ENCODE results near the gene RECK.
"Not testable (repeated sequence)": the region's sequence is repeated elsewhere in the genome, so short reads cannot be mapped to it uniquely, and the experiment has no call there.

Gene RECK

GRCh38 chr9:36064448-36065037 lies 27.8 kb downstream of the RECK start:
- no peak for DNase-seq

GRCh38 chr9:36074055-36074454 lies 37.3 kb downstream of the RECK start:
- DNase-seq = no peak

- DNase-seq = peak; percentile 81
Observed at GRCh38 chr9:36074870-36075532, 38.3 kb downstream of the RECK start.

GRCh38 chr9:36078051-36078450 lies 41.3 kb downstream of the RECK start:
- DNase-seq = no peak

GRCh38 chr9:36080519-36080918 lies 43.8 kb downstream of the RECK start:
- DNase-seq = no peak

- DNase-seq = no peak
Observed at GRCh38 chr9:36082931-36083330, 46.2 kb downstream of the RECK start.

GRCh38 chr9:36086442-36086841 lies 49.7 kb downstream of the RECK start:
- DNase-seq = no peak

- not testable (repeated sequence) for DNase-seq
Observed at GRCh38 chr9:36087054-36087453, 50.3 kb downstream of the RECK start.

- DNase-seq = no peak
Observed at GRCh38 chr9:36088020-36088419, 51.3 kb downstream of the RECK start.

GRCh38 chr9:36091026-36091953 lies 54.6 kb downstream of the RECK start:
- peak; percentile 53 for DNase-seq

- DNase-seq = no peak
Observed at GRCh38 chr9:36092014-36092413, 55.3 kb downstream of the RECK start.

GRCh38 chr9:36092509-36093215 lies 55.9 kb downstream of the RECK start:
- no peak for DNase-seq

- DNase-seq = no peak
Observed at GRCh38 chr9:36093384-36093783, 56.7 kb downstream of the RECK start.

GRCh38 chr9:36099718-36100117 lies 63.0 kb downstream of the RECK start:
- no peak for DNase-seq

- DNase-seq = no peak
Observed at GRCh38 chr9:36100532-36100931, 63.8 kb downstream of the RECK start.

- DNase-seq = no peak
Observed at GRCh38 chr9:36101916-36102741, 65.4 kb downstream of the RECK start.

GRCh38 chr9:36102742-36103495 lies 66.2 kb downstream of the RECK start:
- peak; percentile 77 for DNase-seq

- no peak for DNase-seq
Observed at GRCh38 chr9:36109071-36109470, 72.4 kb downstream of the RECK start.

- DNase-seq = no peak
Observed at GRCh38 chr9:36110434-36110833, 73.7 kb downstream of the RECK start.

- no peak for DNase-seq
Observed at GRCh38 chr9:36112516-36112915, 75.8 kb downstream of the RECK start.

GRCh38 chr9:36113999-36114398 lies 77.3 kb downstream of the RECK start:
- DNase-seq = no peak

All from femur (tissue), 1 donor.